Stimulated activated CD4-positive, alpha-beta T cell treated with anti-CD3 and anti-CD28 coated beads, Interleukin-2, amount 100 ng/mL, for 48 hours (primary cell): ENCODE measurements around the gene SEMA3E.

ENCODE experiments used
- DNase-seq, 2 donors: peaks; one replicate each; pipeline ENCODE4 v3.0.0-alpha.2; 2020

Gene SEMA3E

GRCh38 chr7:83640731-83641537 lies 8.0 kb downstream of the SEMA3E start:
- DNase-seq = no peak

- no peak for DNase-seq
Observed at GRCh38 chr7:83640240-83640639, 8.7 kb downstream of the SEMA3E start.

- no peak for DNase-seq
Observed at GRCh38 chr7:83633516-83633915, 15.4 kb downstream of the SEMA3E start.

DNA sequence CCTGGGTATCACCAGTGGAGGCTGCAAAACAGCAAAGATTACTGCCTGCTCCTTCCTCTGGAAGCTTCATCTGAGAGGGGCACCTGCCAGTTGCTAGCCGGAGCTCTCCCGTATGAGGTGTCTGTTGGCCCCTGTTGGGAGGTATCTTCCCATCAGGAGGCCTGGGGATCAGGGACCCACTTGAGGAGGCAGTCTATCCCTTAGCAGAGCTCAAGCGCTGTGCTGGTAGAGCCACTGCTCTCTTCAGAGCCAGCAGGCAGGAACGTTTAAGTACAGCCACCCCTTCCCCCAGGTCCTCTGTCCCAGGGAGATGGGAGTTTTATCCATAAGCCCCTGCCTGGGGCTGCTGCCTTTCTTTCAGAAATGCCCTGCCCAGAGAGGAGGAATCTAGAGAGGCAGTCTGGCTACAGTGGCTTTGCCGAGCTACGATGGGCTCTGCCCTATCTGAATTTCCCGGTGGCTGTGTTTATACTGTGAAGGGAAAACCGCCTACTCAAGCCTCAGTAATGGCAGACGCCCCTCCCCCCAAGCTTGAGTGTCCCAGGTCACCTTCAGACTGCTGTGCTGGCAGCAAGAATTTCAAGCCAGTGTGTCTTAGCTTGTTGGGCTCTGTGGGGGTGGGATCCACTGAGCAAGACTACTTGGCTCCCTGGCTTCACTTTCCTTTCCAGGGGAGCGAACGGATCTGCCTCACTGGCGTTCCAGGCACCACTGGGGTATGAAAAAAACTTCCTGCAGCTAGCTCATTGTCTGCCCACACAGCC lies 19.6 kb downstream of the SEMA3E start:
- DNase-seq = no peak

GRCh38 chr7:83617858-83618257 lies 31.1 kb downstream of the SEMA3E start:
- no peak for DNase-seq

DNA sequence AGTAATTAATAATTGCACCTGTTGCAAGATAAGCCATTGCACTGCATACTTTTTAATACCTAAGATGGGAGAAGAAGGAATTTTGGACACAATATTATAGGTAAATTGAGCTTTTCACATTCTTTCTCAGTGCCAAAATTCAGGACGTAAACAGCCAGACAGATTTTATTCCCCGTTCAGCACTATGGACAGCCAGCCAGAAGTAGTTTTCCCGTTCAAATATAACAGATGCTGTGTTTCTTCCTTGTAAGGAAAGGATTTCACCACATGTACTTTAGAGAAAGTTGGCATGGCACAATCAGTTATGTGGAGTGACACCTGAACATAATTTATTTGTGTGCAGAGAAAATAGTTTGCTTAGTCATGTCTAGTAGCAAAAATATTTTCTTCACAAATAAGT lies 34.8 kb downstream of the SEMA3E start:
- DNase-seq = no peak

GRCh38 chr7:83613232-83613631 lies 35.7 kb downstream of the SEMA3E start:
- DNase-seq = no peak

- no peak for DNase-seq
Observed at GRCh38 chr7:83611776-83612175, 37.2 kb downstream of the SEMA3E start.

GRCh38 chr7:83610649-83611304 lies 38.2 kb downstream of the SEMA3E start:
- DNase-seq = no peak

DNA sequence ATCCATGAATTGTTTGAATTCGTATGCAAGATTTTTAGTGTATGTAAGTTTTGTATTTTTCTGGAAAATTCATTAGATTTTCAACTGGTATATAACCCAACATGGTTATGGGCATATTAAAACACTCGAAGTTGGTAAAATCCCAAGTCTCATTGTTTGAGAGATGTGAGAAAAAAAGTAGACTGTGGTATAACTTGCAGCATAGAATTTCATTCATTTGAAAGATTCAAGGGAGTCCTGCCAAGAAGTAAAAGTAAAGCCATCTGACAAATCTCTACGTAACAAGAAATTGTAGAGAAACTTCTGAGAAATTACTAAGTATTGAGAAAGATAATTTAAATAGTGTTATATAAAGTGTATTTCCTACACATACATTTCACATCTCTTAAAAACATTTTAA lies 40.2 kb downstream of the SEMA3E start:
- DNase-seq = no peak

DNA sequence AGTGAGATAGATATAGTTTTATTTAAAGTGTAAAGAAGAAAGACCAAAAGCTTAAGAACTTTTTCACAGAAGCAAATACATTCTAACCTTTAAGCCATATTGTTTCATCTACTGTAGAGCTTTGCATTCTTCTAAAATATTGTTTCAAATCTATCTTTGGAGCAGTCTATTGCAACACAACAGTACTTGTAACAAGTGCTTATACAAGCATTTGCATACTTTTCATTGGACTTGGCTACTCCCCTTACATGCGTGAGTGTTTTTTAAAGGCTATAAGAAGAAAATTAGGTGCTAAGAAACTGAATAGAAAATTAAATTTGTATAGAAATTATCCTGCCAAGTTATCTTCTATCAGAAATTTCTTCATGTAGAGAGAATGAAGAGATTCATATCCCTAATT lies 45.3 kb downstream of the SEMA3E start:
- no peak for DNase-seq

DNA sequence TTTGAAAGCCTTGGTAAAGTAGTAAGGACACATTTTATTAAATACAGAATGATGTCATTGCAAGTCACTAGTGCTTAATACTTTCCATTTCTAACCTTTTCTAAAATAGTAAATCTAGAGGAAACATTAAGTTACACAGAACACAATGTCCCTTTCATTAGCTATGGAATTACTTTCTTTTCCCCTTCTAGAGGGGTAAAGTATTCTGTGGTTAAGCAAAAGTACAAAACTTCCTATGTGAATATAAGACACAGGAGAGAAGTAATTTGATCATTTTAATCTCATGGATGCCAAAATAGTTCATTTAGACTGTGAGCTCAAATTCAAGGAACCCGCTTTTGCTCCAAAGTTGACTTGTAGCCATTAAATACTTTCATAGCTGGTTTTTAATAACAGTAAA lies 49.8 kb downstream of the SEMA3E start:
- no peak for DNase-seq

GRCh38 chr7:83593921-83594475 lies 54.9 kb downstream of the SEMA3E start:
- no peak for DNase-seq

- DNase-seq = no peak
Observed at GRCh38 chr7:83588602-83589240, 60.2 kb downstream of the SEMA3E start.

DNA sequence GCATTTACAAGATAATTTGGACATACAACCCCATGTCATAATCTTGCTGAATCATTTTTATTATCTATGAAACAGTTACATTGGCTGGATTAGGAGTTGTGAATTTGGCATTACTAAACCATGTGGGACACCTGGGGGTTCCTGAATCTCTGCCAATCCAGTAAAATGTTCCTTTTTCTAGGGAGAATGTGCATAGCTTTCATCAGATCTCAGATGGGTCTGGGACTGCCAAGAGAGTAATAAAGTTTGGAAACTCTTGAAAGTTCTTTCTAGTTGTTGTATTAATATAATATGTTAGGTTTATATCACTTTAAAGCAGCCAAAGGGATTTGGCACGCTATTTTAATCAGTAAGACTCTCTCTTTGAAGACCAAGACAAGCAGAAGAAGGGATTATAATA lies 62.7 kb downstream of the SEMA3E start:
- no peak for DNase-seq

GRCh38 chr7:83581667-83582435 lies 67.1 kb downstream of the SEMA3E start:
- no peak for DNase-seq

GRCh38 chr7:83579740-83580139 lies 69.2 kb downstream of the SEMA3E start:
- DNase-seq = no peak

GRCh38 chr7:83575436-83575835 lies 73.5 kb downstream of the SEMA3E start:
- no peak for DNase-seq

DNA sequence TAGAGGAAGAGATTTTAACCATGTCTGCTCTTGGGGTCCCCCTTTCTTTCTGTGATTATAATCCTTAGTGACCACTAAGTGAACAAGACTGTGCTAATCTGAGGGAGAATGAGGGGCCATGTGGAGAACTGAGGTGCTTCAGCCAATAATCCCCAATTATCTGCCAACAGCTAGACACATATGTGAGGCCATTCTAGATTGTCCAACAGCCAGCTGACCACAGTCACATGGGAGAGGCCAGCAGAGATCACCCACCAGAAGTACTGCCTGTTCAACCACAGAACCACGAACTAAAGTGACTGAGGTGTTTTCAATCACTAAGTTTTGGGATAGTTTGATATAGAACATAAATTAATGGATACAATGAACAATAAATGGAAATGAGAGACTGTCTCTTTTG lies 74.3 kb downstream of the SEMA3E start:
- DNase-seq = no peak

DNA sequence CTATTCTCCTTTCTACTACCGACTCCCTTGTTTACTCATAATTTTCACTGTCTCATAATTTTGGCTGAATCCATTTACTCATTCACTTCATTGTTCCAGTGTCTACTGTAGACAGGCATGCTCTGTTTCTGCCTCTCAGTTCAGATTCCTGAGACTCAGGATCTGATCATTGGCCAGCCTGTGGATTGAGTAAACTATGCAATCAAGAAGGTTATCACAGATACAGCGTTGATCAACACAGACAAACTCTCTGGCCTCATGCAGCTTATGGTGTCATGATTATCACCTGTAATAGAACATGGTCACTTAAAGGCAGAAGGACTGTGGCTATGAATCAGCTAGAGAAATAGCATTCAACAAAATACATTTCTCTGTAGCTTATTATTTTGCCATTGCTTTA lies 86.0 kb downstream of the SEMA3E start:
- no peak for DNase-seq

GRCh38 chr7:83562289-83562688 lies 86.7 kb downstream of the SEMA3E start:
- no peak for DNase-seq

GRCh38 chr7:83559887-83560286 lies 89.1 kb downstream of the SEMA3E start:
- DNase-seq = no peak
